Mesenchymal stem cell (in vitro differentiated cells and primary cell): ENCODE measurements around the gene CFTR.

Experiments
- DNase-seq: peaks from one replicate; pipeline ENCODE4 v3.0.0-alpha.2; 2013
- H2AFZ ChIP-seq: one replicate; pipeline ENCODE4 v1.6.1; 2013; ENCODE audit warnings: low read depth, mild to moderate bottlenecking, control low read depth, inconsistent platforms, low read length, moderate library complexity
- H2AK5ac ChIP-seq: 2 replicates; pipeline ENCODE4 v1.6.1; 2013; ENCODE audit warnings: low read length, moderate library complexity, mild to moderate bottlenecking, inconsistent platforms; ENCODE audit not compliant: severe bottlenecking
- H2BK120ac ChIP-seq: one replicate; pipeline ENCODE4 v1.6.1; 2013; ENCODE audit warnings: low read depth, mild to moderate bottlenecking, inconsistent platforms, low read length, moderate library complexity
- H2BK12ac ChIP-seq, 2 experiments: one replicate each; pipeline ENCODE4 v1.6.1; 2013; ENCODE audit warnings: inconsistent platforms in 2 of 2, low read length in 2 of 2, mild to moderate bottlenecking in 2 of 2, moderate library complexity in 2 of 2, control low read depth in 1 of 2
- H2BK15ac ChIP-seq: one replicate; pipeline ENCODE4 v1.6.1; 2013; ENCODE audit warnings: mild to moderate bottlenecking, low read depth, inconsistent platforms; ENCODE audit not compliant: poor library complexity, severe bottlenecking
- H2BK5ac ChIP-seq: 2 replicates; pipeline ENCODE4 v1.6.1; 2013; ENCODE audit warnings: low read depth, mild to moderate bottlenecking, low read length, control low read depth, inconsistent platforms; ENCODE audit not compliant: poor library complexity, severe bottlenecking
- H3K14ac ChIP-seq, 2 experiments: one replicate each; pipeline ENCODE4 v1.6.1; 2013; ENCODE audit warnings: inconsistent platforms in 2 of 2, low read length in 2 of 2, control low read depth in 1 of 2, mild to moderate bottlenecking in 1 of 2, moderate library complexity in 1 of 2
- H3K18ac ChIP-seq, 2 experiments: one replicate each; pipeline ENCODE4 v1.6.1; 2013; ENCODE audit warnings: inconsistent platforms in 2 of 2, low read length in 2 of 2, control low read depth in 1 of 2, low read depth in 1 of 2, mild to moderate bottlenecking in 1 of 2
- H3K23ac ChIP-seq, 2 experiments: one replicate each; pipeline ENCODE4 v1.6.1; 2013; ENCODE audit warnings: inconsistent platforms in 2 of 2, low read length in 2 of 2, mild to moderate bottlenecking in 2 of 2, moderate library complexity in 2 of 2, control low read depth in 1 of 2
- H3K27ac ChIP-seq: 2 replicates; pipeline ENCODE4 v1.5.1; 2013; ENCODE audit warnings: mild to moderate bottlenecking, moderate library complexity, low read length, control low read depth, inconsistent platforms; ENCODE audit not compliant: poor library complexity, severe bottlenecking
- H3K27me3 ChIP-seq, 2 experiments: 2 replicates each; pipeline versions ENCODE4 v1.6.1 to v1.7.0; 2013; ENCODE audit warnings: low read length in 2 of 2, mild to moderate bottlenecking in 2 of 2, moderate library complexity in 2 of 2, control low read depth in 1 of 2, inconsistent platforms in 1 of 2; ENCODE audit not compliant: control insufficient read depth in 1 of 2, insufficient read depth in 1 of 2
- H3K36me3 ChIP-seq, 2 experiments: 2 replicates each; pipeline versions ENCODE4 v1.6.1 to v1.7.0; 2013; ENCODE audit warnings: low read length in 2 of 2, control low read depth in 1 of 2, inconsistent platforms in 1 of 2, low read depth in 1 of 2, mild to moderate bottlenecking in 1 of 2; ENCODE audit not compliant: insufficient read depth in 2 of 2, control insufficient read depth in 1 of 2
- H3K4ac ChIP-seq, 2 experiments: one replicate each; pipeline ENCODE4 v1.6.1; 2013; ENCODE audit warnings: inconsistent platforms in 2 of 2, low read length in 2 of 2, mild to moderate bottlenecking in 2 of 2, moderate library complexity in 2 of 2, control low read depth in 1 of 2, low read depth in 1 of 2
- H3K4me1 ChIP-seq: 2 replicates; pipeline ENCODE4 v1.6.1; 2013; ENCODE audit warnings: low read depth, low read length, control low read depth; ENCODE audit not compliant: control insufficient read depth, insufficient read depth
- H3K4me2 ChIP-seq: 2 replicates; pipeline ENCODE4 v1.6.1; 2013; ENCODE audit warnings: low read length, mild to moderate bottlenecking, inconsistent platforms; ENCODE audit not compliant: poor library complexity, severe bottlenecking
- H3K4me3 ChIP-seq, 2 experiments: 2 replicates each; pipeline versions ENCODE4 v1.5.1 to v1.7.0; 2013; ENCODE audit warnings: low read length in 2 of 2, mild to moderate bottlenecking in 2 of 2, control low read depth in 1 of 2, low read depth in 1 of 2; ENCODE audit not compliant: insufficient read depth in 1 of 2
- H3K79me1 ChIP-seq: replicated peaks from 2 replicates; pipeline ENCODE4 v1.6.1; 2013; ENCODE audit warnings: mild to moderate bottlenecking, control low read depth, low read length, inconsistent platforms; ENCODE audit not compliant: poor library complexity, severe bottlenecking
- H3K9ac ChIP-seq: 2 replicates; pipeline ENCODE4 v1.7.0; 2013; ENCODE audit warnings: mild to moderate bottlenecking, low read length, moderate library complexity
- H3K9me3 ChIP-seq: 2 replicates; pipeline ENCODE4 v1.7.0; 2013; ENCODE audit warnings: mild to moderate bottlenecking, low read length; ENCODE audit not compliant: control insufficient read depth
- H4K8ac ChIP-seq: one replicate; pipeline ENCODE4 v1.6.1; 2013; ENCODE audit warnings: inconsistent platforms, mild to moderate bottlenecking, low read length, moderate library complexity
- H4K91ac ChIP-seq: one replicate; pipeline ENCODE4 v1.6.1; 2013; ENCODE audit warnings: mild to moderate bottlenecking, low read length, inconsistent platforms
- WGBS: methylation state at CpG from one replicate; pipeline ENCODE4 v1.1.7; 2013; ENCODE audit warnings: mixed read lengths; 5-methylcytosine and 5-hydroxymethylcytosine counted together

The CFTR gene

GRCh38 chr7:117704063-117704462, 224.2 kb downstream of the CFTR start:
- H3K4me1 ChIP-seq: no peaks in the 10 kb centered on the region
- WGBS: 100% methylated on average over 1 of the region's 3 CpGs
- no peak overlapping the region for H3K4me2 ChIP-seq
- no peak overlapping the region for H3K23ac ChIP-seq
- H3K14ac ChIP-seq: no peak overlapping the region
- H4K8ac ChIP-seq: no peak overlapping the region
- no peaks in the 10 kb centered on the region for H3K9me3 ChIP-seq
- H2BK15ac ChIP-seq: no peak overlapping the region
- no peak overlapping the region for H2BK120ac ChIP-seq
- H2BK12ac ChIP-seq: no peak overlapping the region
- no peak overlapping the region for H3K4ac ChIP-seq
- H3K36me3 ChIP-seq: no peaks in the 10 kb centered on the region
- no peaks in the 10 kb centered on the region for H3K79me1 ChIP-seq
- no peak overlapping the region for H3K4me3 ChIP-seq
- no peak for DNase-seq
- H3K27ac ChIP-seq: no peak overlapping the region
- no peaks in the 10 kb centered on the region for H3K27me3 ChIP-seq
- no peak overlapping the region for H2AK5ac ChIP-seq
- H2AFZ ChIP-seq: no peak overlapping the region
- no peak overlapping the region for H4K91ac ChIP-seq
- no peak overlapping the region for H2BK5ac ChIP-seq
- no peak overlapping the region for H3K18ac ChIP-seq
- H3K9ac ChIP-seq: no peak overlapping the region

- Histone ChIP-seq H3K14ac (no peak overlapping the region), H2BK5ac (no peak overlapping the region), H2BK15ac (no peak overlapping the region), H3K27me3 (no peaks in the 10 kb centered on the region), H2AK5ac (no peak overlapping the region), H3K18ac (no peak overlapping the region), H3K23ac (no peak overlapping the region), H4K8ac (no peak overlapping the region), H3K4me3 (no peak overlapping the region), H2AFZ (no peak overlapping the region), H3K9ac (no peak overlapping the region), H2BK120ac (no peak overlapping the region), H3K27ac (no peak overlapping the region), H3K4ac (no peak overlapping the region), H3K4me1 (no peaks in the 10 kb centered on the region), H3K9me3 (no peaks in the 10 kb centered on the region), H3K4me2 (no peak overlapping the region), H4K91ac (no peak overlapping the region), H3K79me1 (no peaks in the 10 kb centered on the region), H2BK12ac (no peak overlapping the region), H3K36me3 (no peaks in the 10 kb centered on the region)
- DNase-seq: no peak
- no CpG with 5 or more reads among the region's 4 CpGs for WGBS
These were observed 225.8 kb downstream of the CFTR start for GRCh38 chr7:117705630-117706029.

- no peaks in the 10 kb centered on the region for H3K27me3 ChIP-seq
- no peaks in the 10 kb centered on the region for H3K9me3 ChIP-seq
- H3K79me1 ChIP-seq: no peaks in the 10 kb centered on the region
- no peak overlapping the region for H3K23ac ChIP-seq
- no peak overlapping the region for H2BK15ac ChIP-seq
- H3K9ac ChIP-seq: no peak overlapping the region
- no peak overlapping the region for H3K4ac ChIP-seq
- H2BK120ac ChIP-seq: no peak overlapping the region
- no peak overlapping the region for H3K14ac ChIP-seq
- H3K18ac ChIP-seq: no peak overlapping the region
- no peak for DNase-seq
- H3K36me3 ChIP-seq: no peaks in the 10 kb centered on the region
- WGBS: no CpG with 5 or more reads among the region's 2 CpGs
- H2AK5ac ChIP-seq: no peak overlapping the region
- no peak overlapping the region for H3K4me3 ChIP-seq
- H3K4me2 ChIP-seq: no peak overlapping the region
- H3K27ac ChIP-seq: no peak overlapping the region
- no peak overlapping the region for H4K8ac ChIP-seq
- no peak overlapping the region for H2BK12ac ChIP-seq
- H3K4me1 ChIP-seq: no peaks in the 10 kb centered on the region
- H2AFZ ChIP-seq: no peak overlapping the region
- no peak overlapping the region for H2BK5ac ChIP-seq
- H4K91ac ChIP-seq: no peak overlapping the region
These were observed 226.4 kb downstream of the CFTR start for GRCh38 chr7:117706210-117706609.

- Histone ChIP-seq H2BK5ac (no peak overlapping the region), H3K18ac (no peak overlapping the region), H3K79me1 (no peaks in the 10 kb centered on the region), H3K36me3 (no peaks in the 10 kb centered on the region), H3K9ac (no peak overlapping the region), H3K4me1 (no peaks in the 10 kb centered on the region), H3K9me3 (no peaks in the 10 kb centered on the region), H3K23ac (no peak overlapping the region), H2AK5ac (no peak overlapping the region), H3K4me2 (no peak overlapping the region), H2AFZ (no peak overlapping the region), H2BK12ac (no peak overlapping the region), H4K8ac (no peak overlapping the region), H2BK15ac (no peak overlapping the region), H2BK120ac (no peak overlapping the region), H3K14ac (no peak overlapping the region), H3K27me3 (no peaks in the 10 kb centered on the region), H3K27ac (no peak overlapping the region), H3K4ac (no peak overlapping the region), H4K91ac (no peak overlapping the region), H3K4me3 (no peak overlapping the region)
- DNase-seq: no peak
These were observed 227.3 kb downstream of the CFTR start for GRCh38 chr7:117707080-117707479.
